Urinary bladder (tissue), 4 donors: ENCODE measurements around the gene COMMD1. TPM values are rescaled to one million over a fixed set of nuclear protein-coding genes. Genes with fewer than 3 reads are reported as not detected.
"Not testable (repeated sequence)": the region's sequence is repeated elsewhere in the genome, so short reads cannot be mapped to it uniquely, and the experiment has no call there.

Source experiments
- DNase-seq: peaks from one replicate; pipeline ENCODE4 v3.0.0-alpha.2; 2015; ENCODE audit errors: extremely low spot score
- H3K27ac ChIP-seq: one replicate; pipeline ENCODE4 v1.5.1; 2013; ENCODE audit warnings: low read depth, mild to moderate bottlenecking, moderate library complexity
- H3K36me3 ChIP-seq: one replicate; pipeline ENCODE4 v1.6.1; 2013; ENCODE audit warnings: mild to moderate bottlenecking, moderate library complexity; ENCODE audit not compliant: insufficient read depth
- H3K4me1 ChIP-seq: one replicate; pipeline ENCODE4 v1.6.1; 2013; ENCODE audit warnings: mild to moderate bottlenecking, moderate library complexity; ENCODE audit not compliant: insufficient read depth
- H3K4me3 ChIP-seq: one replicate; pipeline ENCODE4 v1.5.1; 2013; ENCODE audit warnings: low read depth, low read length
- whole genome bisulfite sequencing: extraction: QIAGEN DNeasy Blood & Tissue Kit; methylation state at CpG from one replicate; pipeline ENCODE4 v1.1.7; 2013; 5-methylcytosine and 5-hydroxymethylcytosine counted together
- polyA plus RNA-seq: library from polyadenylated mRNA; stranded (reverse); fragments of 200-250 nt; gene quantifications from one replicate; pipeline ENCODE4 v1.2.3, GENCODE V29; 2013
- total RNA-seq: library from RNA; depleted of rRNA; stranded (reverse); fragments of >200 nt; gene quantifications from one replicate; pipeline ENCODE4 v1.2.3, GENCODE V29; 2014
- donor health status: healthy with polysubstance abuse.
- donor health status: healthy.

Gene COMMD1
- total and polyA plus RNA-seq, 2 donors, result 43.2 to 49.1 TPM

- H3K4me3 ChIP-seq, result no peak overlapping the region
- no peak for DNase-seq
- no peak overlapping the region for H3K27ac ChIP-seq
- no peaks in the 10 kb centered on the region for H3K4me1 ChIP-seq
- peaks cover 1% of the 10 kb centered on the region for H3K36me3 ChIP-seq
- 96% methylated on average over 5 of the region's 5 CpGs for WGBS
Measured at GRCh38 chr2:62144689-62145477, 239.4 kb downstream of the COMMD1 start.

GRCh38 chr2:62145478-62146100 is 240.1 kb downstream of the COMMD1 start:
- Histone ChIP-seq H3K36me3 (peaks cover 1% of the 10 kb centered on the region), H3K27ac (no peak overlapping the region), H3K4me3 (no peak overlapping the region), H3K4me1 (no peaks in the 10 kb centered on the region)
- WGBS, result 92% methylated on average over 5 of the region's 5 CpGs
- DNase-seq, result no peak

DNA sequence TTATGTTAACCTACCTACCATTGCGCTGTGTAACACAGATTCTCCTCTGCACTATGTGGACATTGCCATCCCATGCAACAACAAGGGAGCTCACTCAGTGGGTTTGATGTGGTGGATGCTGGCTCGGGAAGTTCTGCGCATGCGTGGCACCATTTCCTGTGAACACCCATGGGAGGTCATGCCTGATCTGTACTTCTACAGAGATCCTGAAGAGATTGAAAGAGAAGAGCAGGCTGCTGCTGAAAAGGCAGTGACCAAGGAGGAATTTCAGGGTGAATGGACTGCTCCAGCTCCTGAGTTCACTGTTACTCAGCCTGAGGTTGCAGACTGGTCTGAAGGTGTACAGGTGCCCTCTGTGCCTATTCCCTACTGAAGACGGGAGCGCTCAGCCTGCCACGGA is 241.3 kb downstream of the COMMD1 start:
- H3K4me1 ChIP-seq, H3K36me3 ChIP-seq, H3K4me3 ChIP-seq, H3K27ac ChIP-seq, DNase-seq: not testable (repeated sequence)
- 95% methylated on average over 7 of the region's 7 CpGs for WGBS

DNA sequence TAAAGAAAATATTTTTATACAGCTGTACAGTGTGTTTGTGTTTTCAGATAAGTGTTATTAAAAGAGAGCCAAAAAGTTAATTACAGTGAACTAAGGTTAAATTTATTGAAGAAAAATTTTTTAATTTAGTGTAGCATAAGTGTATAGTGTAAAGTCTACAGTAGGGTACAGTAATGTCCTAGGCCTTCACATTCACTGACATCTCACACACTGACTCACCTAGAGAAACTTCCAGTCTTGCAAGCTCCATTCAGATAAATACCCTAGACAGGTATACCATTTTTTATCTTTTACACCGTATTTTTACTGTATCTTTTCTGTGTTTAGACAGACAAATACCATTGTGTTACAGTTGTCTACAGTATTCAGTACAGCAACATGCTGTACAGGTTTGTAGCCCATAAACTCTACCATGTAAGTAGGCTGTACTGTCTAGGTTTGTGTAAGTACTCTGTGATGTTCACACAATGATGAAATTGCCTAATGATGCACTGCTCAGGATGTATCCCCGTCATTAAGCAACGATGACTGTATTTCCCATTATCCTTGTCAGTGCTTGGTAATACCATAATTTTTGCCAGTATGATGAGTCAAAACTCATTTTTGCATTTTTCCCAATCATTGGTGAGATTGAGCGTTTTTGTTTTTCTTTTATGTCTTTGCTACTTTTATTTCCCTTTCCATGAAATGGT is 242.3 kb downstream of the COMMD1 start:
- no peaks in the 10 kb centered on the region for H3K4me1 ChIP-seq
- DNase-seq, result no peak
- H3K27ac ChIP-seq, result no peak overlapping the region
- no peak overlapping the region for H3K4me3 ChIP-seq
- 91% methylated on average over 4 of the region's 4 CpGs for WGBS
- peaks cover 1% of the 10 kb centered on the region for H3K36me3 ChIP-seq

- H3K4me3 ChIP-seq, result no peak overlapping the region
- DNase-seq, result no peak
- no peaks in the 10 kb centered on the region for H3K4me1 ChIP-seq
- peaks cover 1% of the 10 kb centered on the region for H3K36me3 ChIP-seq
- no peak overlapping the region for H3K27ac ChIP-seq
Measured at GRCh38 chr2:62149708-62150107, 244.2 kb downstream of the COMMD1 start.

DNA sequence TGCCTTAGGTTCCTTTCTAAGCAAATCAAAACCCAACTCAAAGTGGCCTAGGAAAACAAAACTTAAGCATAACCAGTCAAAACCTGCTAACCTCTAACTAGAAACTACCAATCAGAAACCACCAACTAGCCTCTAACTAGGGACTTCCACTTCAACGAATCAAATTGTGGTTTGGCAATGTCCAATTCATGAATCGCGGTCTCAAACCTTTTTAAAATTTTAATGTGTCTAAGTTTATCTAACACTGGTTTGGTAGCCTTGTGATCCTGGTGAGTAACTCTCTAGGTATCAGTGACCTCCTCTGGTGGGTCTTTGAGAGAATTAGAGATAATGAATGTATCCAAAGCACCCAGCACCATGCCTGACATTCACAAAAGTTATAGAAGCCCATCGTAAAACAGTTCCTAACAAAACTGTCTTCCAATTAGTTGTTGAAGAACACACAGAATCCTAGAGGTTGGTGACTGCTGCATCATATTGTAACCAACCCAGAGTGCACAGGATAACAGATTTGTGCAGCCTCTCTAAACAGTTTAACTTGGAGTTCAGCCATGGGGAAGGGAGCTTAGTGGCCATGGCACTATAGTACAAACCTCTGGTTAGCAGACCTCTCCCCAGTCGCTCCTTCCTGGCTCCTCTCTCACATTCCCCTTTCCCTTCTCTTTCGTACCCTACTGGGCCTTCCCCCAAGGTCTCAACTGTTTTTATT is 245.3 kb downstream of the COMMD1 start:
- no peak overlapping the region for H3K4me3 ChIP-seq
- H3K27ac ChIP-seq, result no peak overlapping the region
- no peak for DNase-seq
- 75% methylated on average over 6 of the region's 6 CpGs for WGBS
- H3K4me1 ChIP-seq, result no peaks in the 10 kb centered on the region
- peaks cover 1% of the 10 kb centered on the region for H3K36me3 ChIP-seq

DNA sequence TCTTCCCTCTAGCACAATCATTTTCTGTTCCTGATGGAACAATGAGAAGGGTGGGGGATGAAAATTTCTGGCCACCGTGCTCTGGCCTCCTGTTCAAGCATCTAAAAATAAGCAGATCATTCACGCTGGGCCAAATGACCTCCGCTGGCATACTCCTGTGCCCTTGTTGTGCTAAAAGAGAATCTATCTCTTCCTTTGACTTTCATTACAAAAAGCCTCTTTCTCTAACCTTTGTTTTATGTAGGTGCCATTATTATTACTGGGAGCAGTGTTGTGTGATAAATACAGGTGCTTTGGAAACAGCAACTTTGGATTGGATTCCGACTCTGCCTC is 245.8 kb downstream of the COMMD1 start:
- no peaks in the 10 kb centered on the region for H3K4me1 ChIP-seq
- no peak overlapping the region for H3K27ac ChIP-seq
- DNase-seq, result no peak
- H3K36me3 ChIP-seq, result peaks cover 1% of the 10 kb centered on the region
- H3K4me3 ChIP-seq, result no peak overlapping the region
- 76% methylated on average over 4 of the region's 4 CpGs for WGBS

- Histone ChIP-seq H3K36me3 (peaks cover 1% of the 10 kb centered on the region), H3K27ac (no peak overlapping the region), H3K4me1 (no peaks in the 10 kb centered on the region), H3K4me3 (no peak overlapping the region)
- WGBS, result 83% methylated on average over 3 of the region's 3 CpGs
- DNase-seq, result no peak
Measured at GRCh38 chr2:62152000-62152399, 246.5 kb downstream of the COMMD1 start.

DNA sequence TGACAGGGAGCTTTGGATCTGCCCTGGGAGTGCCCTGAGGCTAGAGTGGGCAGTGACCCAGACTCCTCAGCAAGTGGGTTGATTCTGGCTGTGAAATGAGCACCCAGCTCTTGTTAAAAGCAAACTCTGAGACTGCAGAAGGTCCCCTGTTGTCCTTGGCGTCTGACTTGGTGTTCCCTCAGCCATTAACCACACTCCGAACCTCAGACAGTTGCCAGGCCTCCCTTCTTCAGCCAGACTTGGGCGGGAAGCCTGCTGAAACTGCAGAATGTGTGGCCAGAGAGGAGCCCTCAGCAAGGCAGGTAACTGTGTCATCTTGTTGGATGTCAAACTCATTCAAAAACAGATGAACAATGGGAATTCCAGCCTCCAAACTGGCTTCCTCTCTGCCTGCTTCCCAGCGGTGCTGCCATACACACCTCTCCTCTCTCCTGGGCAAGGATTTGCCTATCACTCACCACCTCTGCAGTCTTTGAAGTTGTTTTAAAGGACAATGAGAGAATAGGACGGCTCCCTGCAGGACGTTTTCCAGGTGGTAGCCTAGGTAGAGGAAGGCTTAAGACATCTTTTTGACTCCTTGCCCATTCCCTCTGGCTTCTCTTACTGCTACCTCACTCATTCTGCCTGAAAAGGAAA is 251.5 kb downstream of the COMMD1 start:
- no peak for DNase-seq
- Histone ChIP-seq H3K4me3 (no peak overlapping the region), H3K36me3 (no peaks in the 10 kb centered on the region), H3K27ac (no peak overlapping the region), H3K4me1 (no peaks in the 10 kb centered on the region)
- 68% methylated on average over 6 of the region's 6 CpGs for WGBS

DNA sequence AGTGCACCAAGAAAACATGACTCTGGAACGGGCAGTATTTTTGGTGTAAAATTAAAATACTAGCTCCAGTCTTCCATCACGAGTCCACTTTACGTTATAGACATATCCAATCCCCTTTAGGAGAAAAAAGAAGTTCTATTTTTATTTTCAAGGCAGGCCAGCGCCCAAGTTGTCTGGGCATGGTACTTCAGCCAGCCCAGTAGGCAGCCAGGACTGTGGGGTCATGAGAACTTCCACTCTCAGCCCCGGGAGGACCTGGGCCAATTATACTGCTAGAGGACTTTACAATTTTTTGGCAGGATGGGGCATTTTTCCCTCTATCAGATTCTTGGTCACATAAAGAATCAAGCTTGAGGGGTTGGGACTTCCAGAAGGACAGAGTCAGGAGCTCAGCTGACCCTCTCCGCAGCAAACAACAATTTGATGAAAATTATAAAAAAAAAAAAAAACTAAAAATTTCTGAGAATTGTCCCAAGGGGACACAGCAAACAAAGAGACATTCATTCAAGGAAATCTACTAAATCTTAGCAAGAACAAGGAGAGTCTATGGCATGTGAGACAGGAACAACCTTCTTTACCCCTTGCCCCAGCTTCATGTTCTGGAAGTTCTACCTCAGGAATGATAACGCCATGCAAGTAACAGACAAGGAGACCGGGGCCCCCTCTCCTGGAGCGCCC is 253.1 kb downstream of the COMMD1 start:
- DNase-seq, result no peak
- Histone ChIP-seq H3K4me3 (no peak overlapping the region), H3K27ac (no peak overlapping the region), H3K4me1 (no peaks in the 10 kb centered on the region), H3K36me3 (no peaks in the 10 kb centered on the region)
- 80% methylated on average over 9 of the region's 9 CpGs for WGBS

- WGBS, result 96% methylated on average over 9 of the region's 9 CpGs
- DNase-seq, H3K4me3 ChIP-seq, H3K36me3 ChIP-seq, H3K27ac ChIP-seq, H3K4me1 ChIP-seq: not testable (repeated sequence)
Measured at GRCh38 chr2:62160691-62161090, 255.2 kb downstream of the COMMD1 start.

GRCh38 chr2:62163106-62163831 is 257.8 kb downstream of the COMMD1 start:
- no peaks in the 10 kb centered on the region for H3K36me3 ChIP-seq
- WGBS, result 80% methylated on average over 3 of the region's 3 CpGs
- no peak overlapping the region for H3K4me3 ChIP-seq
- no peak for DNase-seq
- H3K27ac ChIP-seq, result no peak overlapping the region
- H3K4me1 ChIP-seq, result no peaks in the 10 kb centered on the region
